Skeletal muscle cell (primary cell): ENCODE data around the gene POU2F1.
"Not testable (repeated sequence)": the region's sequence is repeated elsewhere in the genome, so short reads cannot be mapped to it uniquely, and the experiment has no call there.

Experiments used
- DNase-seq: peaks from one replicate; pipeline ENCODE4 v3.0.0-alpha.2; 2010; ENCODE audit warnings: low read depth
- H3K4me3 ChIP-seq: 2 replicates; pipeline ENCODE4 v1.5.1; 2011; ENCODE audit warnings: low read depth, mild to moderate bottlenecking, control low read depth, low read length, moderate library complexity

Gene POU2F1

GRCh38 chr1:167225920-167226319 lies 5.2 kb downstream of the POU2F1 start:
- no peak for DNase-seq
- H3K4me3 ChIP-seq: no peak overlapping the region

- no peak overlapping the region for H3K4me3 ChIP-seq
These were observed 7.3 kb downstream of the POU2F1 start for GRCh38 chr1:167227934-167228378.

GRCh38 chr1:167229719-167230385 lies 9.2 kb downstream of the POU2F1 start:
- DNase-seq: no peak
- no peak overlapping the region for H3K4me3 ChIP-seq

More at GRCh38 chr1:167227934-167228378, 7.3 kb downstream of the POU2F1 start:
- no peak for DNase-seq

GRCh38 chr1:167230437-167230836 lies 9.8 kb downstream of the POU2F1 start:
- no peak for DNase-seq
- H3K4me3 ChIP-seq: no peak overlapping the region

- DNase-seq: no peak
- no peak overlapping the region for H3K4me3 ChIP-seq
These were observed 11.3 kb downstream of the POU2F1 start for GRCh38 chr1:167231873-167232450.

GRCh38 chr1:167232801-167233200 lies 12.1 kb downstream of the POU2F1 start:
- no peak for DNase-seq
- no peak overlapping the region for H3K4me3 ChIP-seq

GRCh38 chr1:167233373-167233772 lies 12.7 kb downstream of the POU2F1 start:
- no peak overlapping the region for H3K4me3 ChIP-seq
- no peak for DNase-seq

GRCh38 chr1:167237000-167237399 lies 16.3 kb downstream of the POU2F1 start:
- no peak overlapping the region for H3K4me3 ChIP-seq
- no peak for DNase-seq

GRCh38 chr1:167238713-167239112 lies 18.0 kb downstream of the POU2F1 start:
- H3K4me3 ChIP-seq: no peak overlapping the region
- DNase-seq: no peak

- H3K4me3 ChIP-seq: no peak overlapping the region
- no peak for DNase-seq
These were observed 18.6 kb downstream of the POU2F1 start for GRCh38 chr1:167239257-167239656.

- H3K4me3 ChIP-seq: no peak overlapping the region
- no peak for DNase-seq
These were observed 23.6 kb downstream of the POU2F1 start for GRCh38 chr1:167244244-167244643.

- H3K4me3 ChIP-seq, DNase-seq: not testable (repeated sequence)
These were observed 24.5 kb downstream of the POU2F1 start for GRCh38 chr1:167245168-167245567.

GRCh38 chr1:167246971-167247370 lies 26.3 kb downstream of the POU2F1 start:
- no peak for DNase-seq
- H3K4me3 ChIP-seq: no peak overlapping the region

GRCh38 chr1:167247754-167248153 lies 27.1 kb downstream of the POU2F1 start:
- DNase-seq: no peak
- H3K4me3 ChIP-seq: no peak overlapping the region

GRCh38 chr1:167248707-167249642 lies 28.3 kb downstream of the POU2F1 start:
- DNase-seq: no peak
- no peak overlapping the region for H3K4me3 ChIP-seq

GRCh38 chr1:167249702-167250101 lies 29.0 kb downstream of the POU2F1 start:
- DNase-seq: no peak
- H3K4me3 ChIP-seq: no peak overlapping the region

GRCh38 chr1:167250482-167250881 lies 29.8 kb downstream of the POU2F1 start:
- no peak for DNase-seq
- H3K4me3 ChIP-seq: no peak overlapping the region

- no peak overlapping the region for H3K4me3 ChIP-seq
- no peak for DNase-seq
These were observed 30.8 kb downstream of the POU2F1 start for GRCh38 chr1:167251472-167251871.

GRCh38 chr1:167252986-167253385 lies 32.3 kb downstream of the POU2F1 start:
- DNase-seq: no peak
- no peak overlapping the region for H3K4me3 ChIP-seq

GRCh38 chr1:167258858-167259257 lies 38.2 kb downstream of the POU2F1 start:
- DNase-seq: no peak
- H3K4me3 ChIP-seq: no peak overlapping the region
